Activated T-helper 1 cell treated with Interleukin-2 at 50 U/mL for 16 hours (primary cell): ENCODE data around the gene CDC40.
A peak's percentile ranks its signal among the peaks of the same experiment; 100 is the strongest.

Source experiments
- DNase-seq: peaks from one replicate; pipeline ENCODE4 v3.0.0-alpha.2; 2020; ENCODE audit warnings: low read depth

CDC40 gene

DNA sequence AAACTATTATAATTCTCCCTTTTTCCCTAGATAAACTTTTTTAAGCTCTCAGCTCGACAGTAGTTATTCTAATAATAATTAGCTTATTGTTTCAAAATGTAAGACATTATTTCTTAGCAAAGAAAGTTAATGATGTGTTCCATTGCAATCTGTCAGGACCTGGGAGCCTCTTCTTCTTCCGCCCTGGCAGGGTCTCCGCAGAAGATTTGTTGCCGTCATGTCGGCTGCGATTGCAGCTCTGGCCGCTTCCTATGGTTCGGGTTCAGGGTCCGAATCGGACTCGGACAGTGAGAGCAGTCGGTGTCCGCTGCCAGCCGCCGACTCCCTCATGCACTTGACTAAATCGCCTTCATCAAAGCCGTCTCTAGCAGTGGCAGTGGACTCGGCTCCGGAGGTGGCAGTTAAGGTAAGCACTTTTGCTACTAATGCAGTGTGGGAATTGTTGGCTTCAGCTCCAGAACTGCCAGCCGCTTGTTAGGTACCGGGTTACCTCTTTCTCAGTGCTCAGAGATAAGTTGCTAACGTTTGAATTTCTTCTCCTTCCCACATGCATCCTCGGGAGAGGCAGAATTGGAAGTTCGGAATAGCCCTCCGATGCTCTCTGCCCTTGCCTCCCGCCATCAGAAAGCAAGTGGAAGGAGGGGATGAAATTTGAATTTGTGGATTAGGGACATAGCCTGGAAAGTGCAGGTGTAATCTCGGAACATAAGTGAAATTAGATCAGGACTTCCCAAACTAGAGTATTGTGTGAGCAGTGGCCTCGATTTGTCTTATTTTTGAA is at the start of gene CDC40:
TSS of gene CDC40 (plus strand) at position 200 of the 781 bp plus-strand sequence. CDS start at position 218, 18 bp downstream.
- peak; percentile 25 for DNase-seq

DNA sequence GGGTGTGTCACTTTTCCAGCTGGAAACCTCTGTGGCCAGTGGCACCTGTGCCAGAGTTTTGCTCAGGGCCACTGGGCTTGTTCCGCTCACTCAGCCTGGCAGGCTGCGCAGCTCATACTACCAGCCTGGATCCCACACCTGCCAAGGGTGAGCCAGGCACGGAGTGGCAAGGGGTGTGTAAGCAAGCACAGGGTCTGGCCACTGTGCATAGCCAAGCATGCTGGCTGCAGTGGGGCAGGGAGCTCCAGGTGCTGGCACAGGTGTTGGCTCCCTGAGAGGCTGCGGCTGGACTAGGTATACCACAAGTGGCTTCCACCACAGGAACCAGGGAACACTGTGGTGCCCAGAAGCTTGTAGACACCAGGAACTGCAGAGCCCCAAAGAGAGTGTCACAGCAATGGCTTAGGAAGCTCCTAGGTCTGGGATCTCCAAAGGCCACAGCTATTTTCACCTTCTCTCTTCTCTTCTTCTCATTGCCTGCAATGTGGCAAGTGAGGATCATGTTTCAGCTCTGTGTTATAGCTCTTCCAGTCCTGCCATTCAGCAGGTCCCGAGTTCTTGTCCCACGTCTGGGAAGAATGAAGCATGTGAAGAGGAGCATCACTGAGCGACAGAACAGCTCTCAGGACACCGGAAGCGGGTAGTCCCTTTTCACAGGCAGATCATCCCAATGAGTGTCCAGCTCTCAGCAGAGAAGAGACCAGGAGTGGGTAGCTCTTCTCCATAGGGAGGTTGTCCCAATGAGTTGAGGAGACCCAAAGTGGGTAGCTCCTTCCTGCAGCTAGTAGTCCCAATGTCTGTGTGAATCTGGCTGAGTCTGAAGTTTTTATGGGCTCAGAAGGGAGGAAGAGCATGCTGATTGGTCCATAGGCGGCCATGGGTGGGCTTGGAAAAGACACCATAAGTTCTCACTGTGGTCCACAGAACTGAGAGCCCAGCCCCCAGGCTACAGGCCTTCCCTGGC is 42.0 kb upstream of the CDC40 start:
- no peak for DNase-seq

DNA sequence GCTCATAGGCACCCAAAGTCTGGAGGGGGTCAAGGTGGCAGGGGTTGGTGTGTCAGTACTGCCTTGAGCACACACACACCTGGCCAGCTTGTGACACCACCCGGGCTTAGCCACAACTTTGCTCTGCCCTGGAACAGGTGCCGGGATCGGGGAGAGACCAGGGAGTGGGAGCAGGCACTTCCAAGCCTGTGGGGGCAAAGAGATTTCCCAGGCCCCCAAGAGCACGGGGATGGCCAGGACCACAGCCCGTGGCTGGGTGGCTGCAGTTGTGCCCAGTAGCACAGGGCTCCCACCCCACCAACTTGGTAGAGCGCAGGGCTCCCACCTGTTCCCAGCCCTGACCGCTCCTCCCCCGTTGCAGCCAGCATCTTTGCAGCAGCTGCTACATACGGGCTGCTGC is 41.2 kb upstream of the CDC40 start:
- no peak for DNase-seq

DNA sequence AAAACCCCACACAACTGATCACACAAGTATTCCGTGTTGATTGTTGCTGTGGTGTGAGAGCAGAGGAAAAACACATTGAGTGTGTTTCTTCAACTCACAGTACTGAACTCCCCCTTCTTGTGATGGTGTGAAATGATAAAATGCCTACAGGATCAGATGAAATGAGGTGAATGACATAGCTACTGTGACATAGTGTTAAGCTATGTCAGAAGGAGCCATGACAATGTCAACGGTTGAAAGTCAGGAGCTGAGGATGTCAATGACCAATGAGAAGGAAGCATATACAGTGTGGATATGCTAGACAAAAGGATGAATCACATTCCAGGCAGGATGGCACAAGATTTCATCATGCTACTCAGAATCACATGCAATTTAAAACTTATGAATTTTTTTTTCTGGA is 39.6 kb upstream of the CDC40 start:
- no peak for DNase-seq

DNA sequence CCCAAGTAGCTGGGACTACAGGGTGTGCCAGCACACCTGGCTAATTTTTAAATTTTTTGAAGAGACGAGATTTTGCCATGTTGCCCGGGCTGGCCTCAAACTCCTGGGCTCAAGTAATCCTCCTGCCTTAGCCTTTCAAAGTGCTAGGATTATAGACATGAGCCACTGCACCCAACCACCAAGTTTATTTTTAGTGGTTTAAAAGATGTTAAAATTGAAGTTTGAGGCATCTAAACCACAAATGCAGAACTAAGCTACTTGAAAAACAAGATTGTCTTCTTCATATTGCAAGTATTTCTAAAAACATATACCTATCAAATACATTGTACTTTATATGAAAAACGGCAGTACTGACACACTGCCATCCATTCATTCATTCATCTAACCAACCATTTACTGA is 32.4 kb upstream of the CDC40 start:
- no peak for DNase-seq

DNA sequence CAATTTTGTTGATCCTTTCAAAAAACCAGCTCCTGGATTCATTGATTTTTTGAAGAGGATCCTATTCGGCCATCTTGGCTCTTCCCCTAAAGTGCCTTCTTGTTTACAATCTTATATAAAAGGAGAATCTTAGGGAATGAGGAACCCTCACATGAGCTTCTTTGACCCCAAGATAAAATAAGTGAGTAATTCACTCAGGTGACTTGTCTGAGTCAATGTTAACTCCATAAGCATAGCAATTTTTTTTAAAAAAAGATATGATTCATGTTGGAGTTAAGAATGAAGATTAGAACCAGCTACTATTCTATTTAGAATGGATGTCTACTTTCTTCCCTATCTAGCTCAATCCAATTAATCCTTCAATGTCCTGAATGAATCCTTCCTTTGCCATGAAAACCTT is 21.7 kb upstream of the CDC40 start:
- DNase-seq, result no peak

DNA sequence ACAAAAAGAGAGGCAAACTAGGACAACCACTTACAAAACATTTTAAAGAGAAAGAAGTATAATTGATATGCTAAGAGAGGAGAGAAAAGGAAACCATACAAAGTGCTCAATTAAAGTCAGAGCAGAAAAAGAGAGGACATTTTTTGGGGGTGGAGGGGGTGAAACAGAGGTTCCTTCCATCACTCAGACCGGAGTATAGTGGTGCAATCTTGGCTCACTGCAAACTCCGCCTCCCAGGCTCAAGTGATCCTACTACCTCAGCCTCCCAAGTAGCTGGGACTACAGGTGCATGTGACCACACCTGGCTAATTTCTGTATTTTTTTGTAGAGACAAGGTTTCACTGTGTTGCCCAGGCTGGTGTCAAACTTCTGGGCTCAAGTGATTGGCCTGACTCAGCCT is 10.1 kb upstream of the CDC40 start:
- no peak for DNase-seq

DNA sequence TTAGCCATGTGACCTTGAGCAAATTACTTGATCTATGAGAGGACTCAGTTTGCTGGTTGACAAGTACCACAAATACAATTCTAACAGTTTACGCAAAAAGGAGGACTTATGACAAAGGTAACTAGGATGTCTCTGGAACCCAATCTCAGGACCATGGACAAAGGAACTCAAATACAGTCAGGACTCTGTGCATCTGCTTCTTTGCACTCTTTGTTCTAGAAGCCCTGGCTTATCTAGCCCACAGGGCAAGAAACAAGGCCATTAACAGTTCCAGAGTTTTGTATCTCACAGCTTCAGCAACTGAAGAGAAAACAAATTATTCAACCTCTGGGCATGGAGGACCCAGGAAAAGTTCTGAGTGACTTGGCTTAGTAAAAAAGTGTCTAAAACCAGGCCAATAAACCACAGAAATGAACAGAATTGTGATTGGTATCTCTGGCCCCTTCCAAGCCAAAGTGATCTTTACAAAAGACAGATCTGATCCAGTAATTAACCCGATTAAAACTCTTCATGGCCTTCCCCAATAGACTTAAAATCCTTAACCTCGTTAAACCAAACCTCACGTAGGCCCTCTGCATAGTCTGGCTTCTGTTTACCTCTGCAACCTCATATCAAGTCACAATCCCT is 6.6 kb upstream of the CDC40 start:
- no peak for DNase-seq

DNA sequence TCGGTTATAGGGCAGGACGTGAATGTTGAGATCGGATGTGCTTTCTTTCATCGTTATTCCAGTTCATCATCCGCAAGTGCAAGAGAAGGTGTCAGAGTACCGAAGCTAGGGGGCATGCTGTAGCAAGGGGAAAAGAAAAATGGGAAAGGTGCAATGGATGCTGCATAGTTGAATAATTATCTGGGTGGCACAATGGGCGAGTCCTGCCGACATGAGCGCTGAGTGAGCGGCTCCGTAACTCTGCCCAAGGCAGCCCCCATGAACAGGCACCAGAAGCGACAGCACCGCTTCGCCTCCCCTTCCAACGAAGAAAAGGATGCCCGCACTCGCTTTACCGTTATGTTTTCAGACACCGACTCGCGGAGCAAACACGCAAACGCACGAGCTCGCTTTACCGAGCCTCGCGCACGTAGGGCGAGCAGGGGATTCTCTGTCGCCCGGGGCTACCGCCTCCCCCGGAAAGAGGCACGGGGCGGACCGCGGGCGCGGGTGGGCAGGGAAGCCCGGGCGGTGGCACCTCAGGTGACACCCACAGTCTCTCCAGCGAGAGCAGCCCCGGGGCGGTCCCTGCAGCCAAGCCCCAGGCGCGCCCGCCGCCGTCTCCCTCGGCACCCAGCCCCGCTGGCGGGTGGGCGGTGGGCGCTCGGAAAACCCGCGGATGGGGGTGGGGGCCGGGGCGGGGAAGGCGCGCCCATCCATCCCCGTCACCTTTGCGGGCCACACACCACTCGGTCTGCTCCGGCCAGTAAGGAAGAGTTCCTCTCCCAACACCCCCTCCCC is 1.4 kb upstream of the CDC40 start:
- DNase-seq, result peak; percentile 51

DNA sequence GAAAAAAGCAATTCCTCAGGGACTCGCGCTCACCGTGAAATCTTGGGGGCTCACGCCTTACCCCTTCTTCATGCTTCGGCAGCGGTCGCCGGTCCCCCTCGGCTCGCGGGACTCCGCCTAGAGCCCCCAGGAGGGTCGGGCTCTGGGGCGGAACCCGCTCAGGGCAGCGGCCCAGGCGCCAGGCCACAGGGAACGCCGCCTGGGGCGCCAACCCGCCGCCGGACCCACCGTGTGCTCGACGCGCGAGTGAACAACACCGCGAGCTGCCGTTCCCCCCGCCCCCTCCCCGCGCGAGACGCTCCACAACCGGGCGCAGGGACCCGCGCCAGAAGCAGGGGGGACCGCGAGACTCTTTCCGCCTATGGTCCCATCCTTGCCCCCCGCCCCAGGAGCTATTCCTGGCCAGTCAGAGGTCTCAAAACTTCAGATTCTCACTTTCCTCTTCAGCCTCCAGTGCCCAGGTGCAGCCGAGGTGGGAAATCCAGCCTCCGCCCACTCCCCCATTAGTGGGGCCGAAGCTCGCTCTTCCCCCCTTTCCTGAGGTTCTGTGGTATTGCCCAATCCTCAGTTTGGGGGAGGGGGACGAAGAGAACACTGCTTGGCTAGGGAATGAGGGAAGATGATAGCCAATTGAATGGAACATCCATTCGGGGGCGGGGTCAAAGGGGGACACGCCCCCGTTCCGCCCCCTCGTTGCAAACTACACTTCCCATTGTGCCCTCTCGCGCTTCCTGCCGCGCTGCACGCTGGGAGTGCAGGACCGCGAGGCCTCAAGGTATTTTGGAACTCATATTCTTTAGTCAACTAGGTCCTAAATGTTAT is 610 bp upstream of the CDC40 start, which contains the start of gene WASF1:
TSS of gene WASF1 (minus strand) at position 265 of the 822 bp plus-strand sequence. CDS start 52,069 bp downstream, outside the sequence.
- peak; percentile 83 for DNase-seq

DNA sequence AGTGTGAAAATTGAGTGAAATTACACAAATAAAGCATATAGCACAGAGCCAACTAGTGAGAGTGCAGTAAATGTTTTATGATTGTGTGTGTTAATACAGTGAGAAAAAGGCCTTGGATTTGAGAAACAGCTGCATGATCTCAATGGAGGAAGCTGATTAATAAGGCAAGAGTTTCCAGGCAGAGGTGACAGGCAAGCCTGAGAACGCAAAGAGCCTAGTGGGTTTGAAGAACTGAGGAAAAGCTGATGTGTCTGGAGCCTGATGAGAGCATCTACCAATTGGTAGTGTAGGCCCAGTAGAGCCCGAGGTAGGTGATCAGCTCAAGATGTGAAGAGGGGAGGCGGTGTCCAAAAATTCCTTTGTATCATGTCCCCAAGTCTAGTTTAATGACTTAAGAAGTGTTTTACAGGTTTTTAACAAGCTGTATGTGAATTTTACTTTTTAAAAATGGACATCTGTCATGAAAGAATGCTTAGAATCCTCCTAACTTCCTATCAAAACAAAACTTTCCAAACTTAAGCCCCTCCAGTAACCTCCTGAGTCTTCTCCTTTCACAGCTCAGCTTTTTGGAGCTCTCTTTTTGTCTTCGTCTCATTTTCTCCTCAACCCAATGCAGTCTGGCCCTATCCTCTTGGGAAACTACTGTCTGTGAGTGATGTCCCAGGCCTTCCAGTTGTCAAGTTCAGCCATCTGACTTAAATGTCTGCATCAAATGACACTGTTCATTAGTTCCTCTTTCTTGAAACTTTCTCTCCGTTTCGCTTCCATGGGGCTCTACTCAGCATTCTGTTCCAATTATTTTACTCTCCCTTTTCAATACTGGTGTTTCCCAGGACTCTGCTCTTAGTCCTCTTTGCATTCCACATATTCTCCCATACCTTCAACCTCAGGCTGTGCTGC is 1.2 kb downstream of the CDC40 start:
- DNase-seq, result no peak

DNA sequence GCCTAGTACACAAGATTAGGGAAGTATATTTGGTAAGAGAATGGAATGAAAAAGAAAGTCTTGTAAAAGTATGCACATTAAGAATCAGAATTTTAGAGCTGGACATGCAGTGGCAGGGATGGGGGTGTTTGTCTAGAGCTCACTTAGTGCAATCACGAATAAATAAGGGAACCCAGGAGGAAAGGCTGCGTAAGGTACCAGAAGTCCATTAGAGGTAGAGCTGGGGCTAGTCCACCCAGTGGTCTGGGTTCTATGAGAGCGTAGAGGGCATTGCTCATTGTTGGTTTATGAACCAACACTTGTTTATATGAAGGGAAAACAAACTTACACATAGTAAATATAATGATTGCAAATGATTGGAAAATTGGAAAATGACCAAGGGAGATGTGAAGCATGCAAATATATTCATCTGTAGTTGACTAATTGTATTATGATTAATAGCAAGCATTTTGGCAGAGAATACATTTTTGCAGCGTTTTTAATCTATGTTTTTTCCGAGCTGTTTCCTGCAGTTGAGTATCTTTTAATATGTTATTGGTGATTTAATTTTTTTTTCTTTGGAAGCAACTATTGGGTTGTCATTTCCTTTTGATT is 3.2 kb downstream of the CDC40 start:
- DNase-seq, result no peak

DNA sequence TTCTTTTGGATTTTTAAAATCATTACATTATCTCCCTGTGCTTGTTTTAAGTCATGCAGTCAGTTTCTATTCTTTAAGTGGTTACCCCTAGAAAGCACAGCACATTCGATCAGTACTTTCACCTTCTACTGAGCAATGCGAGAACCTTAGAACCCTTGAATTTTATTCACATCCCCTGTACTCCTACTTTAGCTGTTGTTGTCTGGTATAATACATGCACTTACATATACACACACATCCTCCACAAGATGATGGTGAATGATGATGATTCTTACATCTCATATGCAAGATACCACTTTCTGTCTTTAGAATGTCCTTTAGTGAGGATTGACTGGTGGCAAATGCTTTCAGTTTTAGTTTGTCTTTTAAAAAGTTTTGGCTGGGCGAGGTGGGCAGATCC is 5.7 kb downstream of the CDC40 start:
- no peak for DNase-seq

DNA sequence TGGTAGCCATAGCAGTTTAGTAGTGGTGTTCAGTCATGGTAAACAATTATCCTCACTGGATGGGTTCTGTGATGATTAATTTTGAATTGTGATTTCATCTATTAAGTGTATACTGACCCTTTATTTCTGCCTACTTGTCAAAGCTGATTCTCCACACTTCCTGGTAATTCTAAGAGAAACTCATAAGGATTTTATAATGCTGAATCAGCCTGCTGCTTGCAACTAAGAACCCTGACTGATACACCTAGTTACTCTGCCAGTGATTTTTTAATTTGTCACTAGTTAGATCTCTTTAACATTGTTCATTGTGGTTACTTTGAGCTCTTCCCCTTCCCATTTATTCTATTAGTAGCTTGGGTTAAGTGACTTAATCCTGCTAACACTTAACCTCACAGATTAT is 8.6 kb downstream of the CDC40 start:
- DNase-seq, result no peak

DNA sequence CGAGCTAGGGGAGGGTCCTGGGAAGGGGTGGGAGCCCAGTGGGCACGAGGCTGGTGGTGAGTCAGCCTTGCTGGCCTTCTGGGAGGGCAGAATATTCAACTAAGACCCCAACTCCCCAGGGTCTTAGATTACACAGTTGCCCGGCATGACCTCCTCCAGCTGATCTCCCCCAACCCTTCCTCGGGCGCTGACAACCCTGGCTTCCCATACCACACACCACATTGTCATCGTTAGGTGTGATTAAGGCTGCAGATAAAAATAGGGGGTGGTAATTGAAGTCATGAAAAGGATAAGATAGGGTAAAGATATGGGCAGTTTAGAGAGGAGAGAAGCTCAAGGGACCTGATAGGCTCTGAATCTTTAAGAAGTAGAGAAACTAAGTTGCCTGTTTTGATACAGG is 10.5 kb downstream of the CDC40 start:
- DNase-seq, result no peak

DNA sequence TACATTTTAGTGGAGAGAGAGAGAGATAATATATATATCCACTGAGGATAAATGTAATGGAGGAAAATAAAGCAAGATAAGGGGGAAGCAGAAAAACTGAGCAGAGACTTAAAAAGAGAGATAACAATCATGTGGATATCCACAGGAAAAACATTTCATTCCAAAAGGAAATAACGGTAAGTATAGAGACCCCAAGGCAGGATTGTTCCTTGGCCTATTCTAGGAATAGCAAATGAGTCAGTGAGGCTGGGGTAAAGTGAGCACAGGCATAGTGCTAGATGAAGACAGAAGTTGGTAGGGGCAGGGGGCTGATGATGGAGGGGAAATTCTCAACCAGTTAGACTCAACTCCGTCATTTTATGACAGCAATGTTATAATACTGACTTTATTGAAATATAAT is 11.2 kb downstream of the CDC40 start:
- DNase-seq, result no peak

DNA sequence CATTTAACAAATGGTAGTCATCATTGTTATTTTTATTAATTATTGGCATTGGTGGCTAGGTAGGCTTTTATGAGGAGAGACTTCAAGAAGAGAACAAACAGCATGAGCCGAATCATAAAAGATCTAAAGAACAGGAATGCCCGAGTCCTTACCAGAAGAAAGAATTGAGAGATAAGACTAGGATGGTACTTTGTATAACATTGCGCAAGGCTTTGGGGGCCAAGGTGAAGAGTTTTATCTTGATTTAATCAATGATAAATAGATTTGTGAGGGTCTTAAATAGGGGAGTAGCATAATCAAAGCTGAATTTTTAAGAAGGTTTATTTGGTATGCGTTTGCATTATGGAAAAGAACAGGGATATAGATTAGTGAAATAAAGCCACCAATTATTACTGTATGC is 15.4 kb downstream of the CDC40 start:
- no peak for DNase-seq

DNA sequence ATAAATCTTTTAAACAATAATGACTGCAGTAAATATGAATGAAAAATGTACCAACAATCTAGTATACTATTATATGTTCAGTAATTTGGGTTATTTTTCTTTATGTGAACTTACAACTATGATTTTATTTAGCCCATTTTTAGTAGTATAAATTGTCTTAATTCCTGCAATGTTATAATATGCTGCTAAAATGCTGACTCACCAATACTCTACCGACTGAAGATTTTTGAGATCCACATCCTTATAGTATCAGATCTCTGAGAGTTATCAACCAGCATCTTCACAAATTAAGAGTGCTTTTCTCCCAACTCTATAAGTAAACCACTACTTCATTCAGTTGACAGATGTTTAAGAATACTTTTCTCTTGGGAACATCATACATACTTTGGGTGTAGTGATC is 16.6 kb downstream of the CDC40 start:
- no peak for DNase-seq

DNA sequence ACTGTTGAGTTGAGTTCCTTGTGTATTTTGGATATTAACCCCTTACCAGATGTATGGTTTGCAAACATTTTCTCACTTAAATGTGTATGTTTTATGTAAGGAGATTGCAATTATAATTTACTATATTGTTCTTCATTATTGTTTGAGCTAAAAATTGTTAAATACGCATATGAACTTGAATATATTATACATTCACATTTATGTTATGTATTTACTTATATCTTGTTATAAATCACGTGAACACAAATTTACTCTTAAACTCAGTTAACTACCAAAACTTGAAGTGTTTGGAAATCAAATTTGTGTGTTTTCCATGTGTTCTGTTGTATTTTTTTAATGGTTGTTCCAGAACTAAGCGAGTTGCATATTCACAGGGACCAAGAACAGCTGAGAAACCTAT is 18.3 kb downstream of the CDC40 start:
- DNase-seq, result no peak
